Posterior cingulate gyrus (tissue), 11 donors: ENCODE measurements around the gene MCTP1.
A peak's percentile ranks its signal among the peaks of the same experiment; 100 is the strongest.

Source experiments
- DNase-seq, 10 donors: peaks; one replicate each; pipeline versions ENCODE4 v3.0.0 to v3.0.0-alpha.2; 2020 to 2021; ENCODE audit warnings: mixed read lengths in 3 of 10
- intact Hi-C: fragments of 100-400 bp; cut with DNase I; formaldehyde crosslinking; loops from one replicate; pipeline ENCODE4 v1.15.1; 2023

The MCTP1 gene

GRCh38 chr5:94745786-94746730, 538.8 kb downstream of the MCTP1 start:
- intact Hi-C loops = no loop called here
- DNase-seq = no peak

- intact Hi-C loops = no loop called here
- DNase-seq = no peak
These were observed 540.0 kb downstream of the MCTP1 start for GRCh38 chr5:94744906-94745305.

GRCh38 chr5:94742852-94743251, 542.0 kb downstream of the MCTP1 start:
- intact Hi-C loops = no loop called here

GRCh38 chr5:94740286-94740685, 544.6 kb downstream of the MCTP1 start:
- intact Hi-C loops = no loop called here

More at GRCh38 chr5:94742852-94743251, 542.0 kb downstream of the MCTP1 start:
- no peak for DNase-seq

GRCh38 chr5:94736498-94736897, 548.4 kb downstream of the MCTP1 start:
- intact Hi-C loops = loop anchor here (10.0 kb wide), 1 partner anchor 212 kb away; no protein-coding TSS in a partner anchor
- no peak for DNase-seq

More at GRCh38 chr5:94740286-94740685, 544.6 kb downstream of the MCTP1 start:
- no peak for DNase-seq

GRCh38 chr5:94731471-94731870, 553.4 kb downstream of the MCTP1 start:
- intact Hi-C loops = loop anchor here (10.0 kb wide), 1 partner anchor 207 kb away; no protein-coding TSS in a partner anchor
- DNase-seq = no peak

- DNase-seq = no peak
- intact Hi-C loops = no loop called here
These were observed 559.8 kb downstream of the MCTP1 start for GRCh38 chr5:94725142-94725541.

- DNase-seq = peak in 1 of 10 donors; percentile 63
- intact Hi-C loops = no loop called here
These were observed 569.1 kb downstream of the MCTP1 start for GRCh38 chr5:94715768-94716167.

- intact Hi-C loops = no loop called here
These were observed 573.1 kb downstream of the MCTP1 start for GRCh38 chr5:94711785-94712184.

GRCh38 chr5:94709277-94709676, 575.6 kb downstream of the MCTP1 start:
- no peak for DNase-seq

More at GRCh38 chr5:94711785-94712184, 573.1 kb downstream of the MCTP1 start:
- no peak for DNase-seq

GRCh38 chr5:94707359-94707758, 577.5 kb downstream of the MCTP1 start:
- intact Hi-C loops = no loop called here
- DNase-seq = no peak

More at GRCh38 chr5:94709277-94709676, 575.6 kb downstream of the MCTP1 start:
- intact Hi-C loops = no loop called here

- no peak for DNase-seq
- intact Hi-C loops = no loop called here
These were observed 579.5 kb downstream of the MCTP1 start for GRCh38 chr5:94705427-94705826.

- no peak for DNase-seq
- intact Hi-C loops = no loop called here
These were observed 582.2 kb downstream of the MCTP1 start for GRCh38 chr5:94702729-94703128.

- DNase-seq = no peak
These were observed 584.3 kb downstream of the MCTP1 start for GRCh38 chr5:94700592-94700991.

GRCh38 chr5:94699562-94699961, 585.3 kb downstream of the MCTP1 start:
- intact Hi-C loops = loop anchor here (10.0 kb wide), 1 partner anchor 175 kb away; no protein-coding TSS in a partner anchor
- DNase-seq = no peak

More at GRCh38 chr5:94700592-94700991, 584.3 kb downstream of the MCTP1 start:
- intact Hi-C loops = no loop called here

- no peak for DNase-seq
- intact Hi-C loops = loop anchor here (10.0 kb wide), 1 partner anchor 173 kb away; no protein-coding TSS in a partner anchor
These were observed 586.7 kb downstream of the MCTP1 start for GRCh38 chr5:94698197-94698596.

GRCh38 chr5:94694671-94695070, 590.2 kb downstream of the MCTP1 start:
- intact Hi-C loops = loop anchor here (5.0 to 10.0 kb wide), 2 partner anchors 170 to 1092 kb away; no protein-coding TSS in a partner anchor

GRCh38 chr5:94693845-94694370, 591.0 kb downstream of the MCTP1 start:
- no peak for DNase-seq
- intact Hi-C loops = loop anchor here (5.0 to 10.0 kb wide), 2 partner anchors 169 to 1092 kb away; no protein-coding TSS in a partner anchor

More at GRCh38 chr5:94694671-94695070, 590.2 kb downstream of the MCTP1 start:
- DNase-seq = no peak

- intact Hi-C loops = loop anchor here (5.0 to 10.0 kb wide), 2 partner anchors 168 to 1091 kb away; no protein-coding TSS in a partner anchor
- no peak for DNase-seq
These were observed 591.7 kb downstream of the MCTP1 start for GRCh38 chr5:94693043-94693822.

GRCh38 chr5:94692581-94692980, 592.3 kb downstream of the MCTP1 start:
- no peak for DNase-seq
- intact Hi-C loops = loop anchor here (5.0 to 10.0 kb wide), 2 partner anchors 168 to 1090 kb away; no protein-coding TSS in a partner anchor
